Inflammatory macrophage treated with lipopolysaccharide for 1 hour (primary cell): ENCODE results near the gene CAPRIN2.
A peak's percentile ranks its signal among the peaks of the same experiment; 100 is the strongest.

Experiments
- DNase-seq, 2 donors: peaks; one replicate each; pipeline ENCODE4 v3.0.0-alpha.2; 2020 to 2022

Gene CAPRIN2

GRCh38 chr12:30757316-30757715 lies 2.6 kb upstream of the CAPRIN2 start:
- DNase-seq: no peak

- DNase-seq: no peak
These were observed 1.3 kb upstream of the CAPRIN2 start for GRCh38 chr12:30756074-30756473.

GRCh38 chr12:30755395-30755762 lies 628 bp upstream of the CAPRIN2 start:
- DNase-seq: no peak

- DNase-seq: no peak
These were observed 385 bp downstream of the CAPRIN2 start for GRCh38 chr12:30754383-30754749.

- DNase-seq: peak in 1 of 2 donors; percentile 3
These were observed 884 bp downstream of the CAPRIN2 start for GRCh38 chr12:30753751-30754382.

GRCh38 chr12:30753233-30753632 lies 1.5 kb downstream of the CAPRIN2 start:
- peak in 1 of 2 donors; percentile 12 for DNase-seq

- DNase-seq: no peak
These were observed 2.5 kb downstream of the CAPRIN2 start for GRCh38 chr12:30752255-30752654.

GRCh38 chr12:30748147-30748546 lies 6.6 kb downstream of the CAPRIN2 start:
- DNase-seq: no peak

- DNase-seq: no peak
These were observed 8.6 kb downstream of the CAPRIN2 start for GRCh38 chr12:30746190-30746589.

- DNase-seq: no peak
These were observed 10.4 kb downstream of the CAPRIN2 start for GRCh38 chr12:30744321-30744720.

GRCh38 chr12:30740274-30740673 lies 14.5 kb downstream of the CAPRIN2 start:
- DNase-seq: no peak

- no peak for DNase-seq
These were observed 15.7 kb downstream of the CAPRIN2 start for GRCh38 chr12:30739020-30739419.

- DNase-seq: no peak
These were observed 21.7 kb downstream of the CAPRIN2 start for GRCh38 chr12:30732954-30733637.

- DNase-seq: no peak
These were observed 24.7 kb downstream of the CAPRIN2 start for GRCh38 chr12:30730011-30730410.

GRCh38 chr12:30729547-30729946 lies 25.2 kb downstream of the CAPRIN2 start:
- DNase-seq: no peak

GRCh38 chr12:30726647-30727046 lies 28.1 kb downstream of the CAPRIN2 start:
- DNase-seq: no peak

GRCh38 chr12:30725739-30726138 lies 29.0 kb downstream of the CAPRIN2 start:
- no peak for DNase-seq

GRCh38 chr12:30719060-30719459 lies 35.7 kb downstream of the CAPRIN2 start:
- DNase-seq: no peak

- DNase-seq: no peak
These were observed 47.0 kb downstream of the CAPRIN2 start for GRCh38 chr12:30707613-30708342.

GRCh38 chr12:30706476-30706875 lies 48.3 kb downstream of the CAPRIN2 start:
- DNase-seq: no peak

- DNase-seq: no peak
These were observed 53.7 kb downstream of the CAPRIN2 start for GRCh38 chr12:30701056-30701455.

- DNase-seq: no peak
These were observed 54.4 kb downstream of the CAPRIN2 start for GRCh38 chr12:30700216-30700900.

- DNase-seq: no peak
These were observed 56.4 kb downstream of the CAPRIN2 start for GRCh38 chr12:30698346-30698745.

GRCh38 chr12:30696943-30697342 lies 57.8 kb downstream of the CAPRIN2 start:
- DNase-seq: no peak
